ENCODE measurements around the gene H6PD.

- TF ChIP-seq POLR2A (IDR thresholded peaks at IDR 0.05): no peak
- peak in 5 of 7 experiments; percentile 88 to 97 (median 93) for TF ChIP-seq CTCF (IDR thresholded peaks at IDR 0.05)
- TF ChIP-seq POLR2AphosphoS5 (IDR thresholded peaks at IDR 0.05): no peak
- no peak for TF ChIP-seq EP300 (IDR thresholded peaks at IDR 0.05)
Observed at GRCh38 chr1:9289090-9289534, 54.5 kb downstream of the H6PD start.

Measured in stomach (tissue), 4 donors.